ENCODE measurements around the gene CCR6. TPM values are rescaled to one million over a fixed set of nuclear protein-coding genes. Genes with fewer than 3 reads are reported as not detected.

Gene CCR6
- total and polyA plus RNA-seq, 2 experiments from 2014 or later = not detected

DNA sequence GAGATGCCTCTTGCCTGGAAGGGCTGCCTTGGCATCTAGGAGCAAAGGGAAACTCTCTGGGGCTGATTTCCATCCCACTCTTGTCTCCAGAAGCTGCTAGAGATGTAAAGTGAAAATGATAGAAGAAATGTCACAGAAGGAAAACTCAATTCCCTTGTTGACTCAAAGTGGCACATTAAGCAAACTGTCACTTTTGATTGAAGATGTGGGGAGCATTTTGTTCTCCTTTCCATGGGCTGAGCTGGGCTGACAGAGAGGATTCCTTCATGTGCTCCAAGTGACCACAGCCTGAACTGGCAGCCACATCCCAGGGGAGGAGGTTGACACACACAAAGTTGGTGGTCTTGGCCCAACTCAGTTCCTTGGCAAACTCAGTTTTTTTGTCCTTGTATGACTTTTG lies 25.1 kb downstream of the CCR6 start:
- no peaks in the 10 kb centered on the region for H3K27me3 ChIP-seq (replicated peaks; ENCODE audit: insufficient read depth)
- no peaks in the 10 kb centered on the region for H3K36me3 ChIP-seq (ENCODE audit: low read depth)
- H3K79me2 ChIP-seq (ENCODE audit: insufficient read depth) = no peaks in the 10 kb centered on the region
- in situ Hi-C loops (cut with MboI) = no loop called here
- no peaks in the 10 kb centered on the region for H3K4me1 ChIP-seq (ENCODE audit: insufficient read depth)
- no peak for DNase-seq
- H3K27ac ChIP-seq = no peak overlapping the region
- no peak overlapping the region for H3K4me2 ChIP-seq (ENCODE audit: unreplicated experiment)
- no peaks in the 10 kb centered on the region for H3K9me3 ChIP-seq (ENCODE audit: low read depth)
- no peaks in the 10 kb centered on the region for H4K20me1 ChIP-seq (ENCODE audit: insufficient read depth)
- H2AFZ ChIP-seq = no peak overlapping the region
- no peaks in the 10 kb centered on the region for H3K9me2 ChIP-seq (ENCODE audit: insufficient read depth)
- no peak for TF ChIP-seq EZH2 (IDR thresholded peaks at IDR 0.05; ENCODE audit: insufficient read depth, poor library complexity, severe bottlenecking)
- TF ChIP-seq EZH2phosphoT487 (IDR thresholded peaks at IDR 0.05; ENCODE audit: insufficient read depth, low read depth) = no peak
- no peak overlapping the region for H3K4me3 ChIP-seq
- no peaks in the 10 kb centered on the region for H3F3A ChIP-seq (ENCODE audit: insufficient read depth)
- no peak overlapping the region for H3K9ac ChIP-seq

DNA sequence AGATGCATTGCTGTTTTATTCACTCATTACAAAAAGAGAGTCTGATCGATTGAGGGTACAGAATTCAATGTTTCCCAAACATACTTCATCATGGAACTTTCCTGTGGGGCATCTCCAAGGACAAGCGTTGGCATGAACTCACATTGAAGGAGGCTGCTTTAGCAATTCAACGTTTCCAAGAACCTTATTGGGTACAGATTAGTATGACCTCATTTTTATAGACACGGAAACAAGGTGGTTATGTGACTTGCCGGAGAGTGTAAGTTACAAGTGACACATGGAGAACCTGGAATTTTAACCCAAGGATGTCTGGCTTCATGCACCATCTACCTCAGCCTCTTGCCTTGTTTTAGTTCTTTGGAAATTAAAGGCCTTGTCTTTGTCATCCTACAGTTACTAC lies 26.1 kb downstream of the CCR6 start:
- Histone ChIP-seq H2AFZ (no peak overlapping the region), H3K4me3 (no peak overlapping the region), H3K4me2 (ENCODE audit: unreplicated experiment) (no peak overlapping the region), H3K79me2 (ENCODE audit: insufficient read depth) (no peaks in the 10 kb centered on the region), H3K4me1 (ENCODE audit: insufficient read depth) (no peaks in the 10 kb centered on the region), H4K20me1 (ENCODE audit: insufficient read depth) (no peaks in the 10 kb centered on the region), H3F3A (ENCODE audit: insufficient read depth) (no peaks in the 10 kb centered on the region), H3K9ac (no peak overlapping the region), H3K9me3 (ENCODE audit: low read depth) (no peaks in the 10 kb centered on the region), H3K27ac (no peak overlapping the region), H3K36me3 (ENCODE audit: low read depth) (no peaks in the 10 kb centered on the region), H3K27me3 (replicated peaks; ENCODE audit: insufficient read depth) (no peaks in the 10 kb centered on the region), H3K9me2 (ENCODE audit: insufficient read depth) (no peaks in the 10 kb centered on the region)
- DNase-seq = no peak
- TF ChIP-seq EZH2 (IDR thresholded peaks at IDR 0.05; ENCODE audit: insufficient read depth, poor library complexity, severe bottlenecking) (no peak), EZH2phosphoT487 (IDR thresholded peaks at IDR 0.05; ENCODE audit: insufficient read depth, low read depth) (no peak)
- in situ Hi-C loops (cut with MboI) = no loop called here
- 19 to 23% methylated on average over 5 of the region's 5 CpGs for WGBS, 2 experiments (ENCODE audit: low coverage in 1 of 2, low lambda C conversion rate in 2 of 2, missing lambda C conversion rate in 2 of 2)

DNA sequence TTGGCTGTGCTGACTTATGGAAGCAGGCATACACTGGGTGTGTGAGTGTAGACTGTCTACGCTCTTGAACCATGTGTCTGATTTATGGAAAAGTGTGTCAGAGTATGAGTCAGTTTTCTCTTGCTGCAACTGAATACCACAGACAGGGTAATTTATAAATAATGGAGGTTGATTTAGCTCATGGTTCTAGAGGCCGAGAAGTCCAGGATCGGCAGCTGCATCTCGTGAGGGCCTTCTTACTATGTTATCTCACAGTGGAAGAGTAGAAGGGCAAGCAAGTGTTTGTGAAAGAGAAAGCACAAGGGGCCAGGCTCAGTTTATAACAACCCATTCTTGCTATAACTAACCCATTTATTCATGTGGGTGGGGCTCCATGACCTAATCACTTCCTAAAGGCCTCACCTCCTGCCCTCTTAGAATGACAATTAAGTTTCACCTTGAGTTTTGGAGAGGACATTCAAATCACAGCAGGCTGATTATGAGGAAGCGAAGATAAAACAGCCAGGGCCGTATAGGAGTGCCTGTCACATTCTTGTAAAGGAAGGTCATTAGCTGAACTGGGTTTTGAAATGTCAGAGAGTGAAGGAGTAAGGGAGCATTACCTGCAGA lies 28.1 kb downstream of the CCR6 start:
- in situ Hi-C loops (cut with MboI) = no loop called here
- Histone ChIP-seq H3K36me3 (ENCODE audit: low read depth) (no peaks in the 10 kb centered on the region), H3F3A (ENCODE audit: insufficient read depth) (no peaks in the 10 kb centered on the region), H4K20me1 (ENCODE audit: insufficient read depth) (no peaks in the 10 kb centered on the region), H3K27me3 (replicated peaks; ENCODE audit: insufficient read depth) (no peaks in the 10 kb centered on the region), H2AFZ (no peak overlapping the region), H3K9ac (no peak overlapping the region), H3K9me3 (ENCODE audit: low read depth) (no peaks in the 10 kb centered on the region), H3K27ac (no peak overlapping the region), H3K9me2 (ENCODE audit: insufficient read depth) (no peaks in the 10 kb centered on the region), H3K79me2 (ENCODE audit: insufficient read depth) (no peaks in the 10 kb centered on the region), H3K4me3 (no peak overlapping the region), H3K4me2 (ENCODE audit: unreplicated experiment) (no peak overlapping the region), H3K4me1 (ENCODE audit: insufficient read depth) (no peaks in the 10 kb centered on the region)
- WGBS, 2 experiments (ENCODE audit: low coverage in 1 of 2, low lambda C conversion rate in 2 of 2, missing lambda C conversion rate in 2 of 2) = 42 to 49% methylated on average over 6 of the region's 6 CpGs
- TF ChIP-seq EZH2phosphoT487 (IDR thresholded peaks at IDR 0.05; ENCODE audit: insufficient read depth, low read depth) (no peak), EZH2 (IDR thresholded peaks at IDR 0.05; ENCODE audit: insufficient read depth, poor library complexity, severe bottlenecking) (no peak)
- DNase-seq = no peak

DNA sequence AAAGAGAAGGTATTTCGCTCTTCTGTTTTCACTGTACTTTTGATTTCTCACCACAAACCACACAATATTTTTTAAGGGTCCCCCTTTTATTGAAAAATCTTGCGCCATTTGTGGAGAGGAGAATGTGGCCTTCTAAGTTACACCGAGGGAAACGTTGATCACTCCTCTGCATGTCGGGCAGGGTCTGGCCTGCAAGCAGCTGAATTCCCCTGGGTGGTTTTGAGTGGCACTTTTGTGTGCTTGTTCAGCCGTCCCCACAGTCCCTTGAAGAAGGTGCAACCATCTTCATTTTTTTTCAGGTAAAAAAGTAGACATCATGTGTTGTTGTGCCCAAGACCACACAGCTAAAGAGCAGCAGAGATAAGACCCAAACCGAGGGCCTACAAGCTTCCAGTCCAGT lies 28.8 kb downstream of the CCR6 start:
- H3F3A ChIP-seq (ENCODE audit: insufficient read depth) = no peaks in the 10 kb centered on the region
- no peaks in the 10 kb centered on the region for H3K36me3 ChIP-seq (ENCODE audit: low read depth)
- H3K27ac ChIP-seq = no peak overlapping the region
- in situ Hi-C loops (cut with MboI) = no loop called here
- H4K20me1 ChIP-seq (ENCODE audit: insufficient read depth) = no peaks in the 10 kb centered on the region
- no peak overlapping the region for H3K9ac ChIP-seq
- H3K4me3 ChIP-seq = no peak overlapping the region
- no peaks in the 10 kb centered on the region for H3K9me2 ChIP-seq (ENCODE audit: insufficient read depth)
- H3K27me3 ChIP-seq (replicated peaks; ENCODE audit: insufficient read depth) = no peaks in the 10 kb centered on the region
- TF ChIP-seq EZH2phosphoT487 (IDR thresholded peaks at IDR 0.05; ENCODE audit: insufficient read depth, low read depth) = no peak
- TF ChIP-seq EZH2 (IDR thresholded peaks at IDR 0.05; ENCODE audit: insufficient read depth, poor library complexity, severe bottlenecking) = no peak
- no peaks in the 10 kb centered on the region for H3K9me3 ChIP-seq (ENCODE audit: low read depth)
- H3K4me1 ChIP-seq (ENCODE audit: insufficient read depth) = no peaks in the 10 kb centered on the region
- WGBS, 2 experiments (ENCODE audit: low coverage in 1 of 2, low lambda C conversion rate in 2 of 2, missing lambda C conversion rate in 2 of 2) = 33 to 34% methylated on average over 7 of the region's 7 CpGs
- H2AFZ ChIP-seq = no peak overlapping the region
- no peak for DNase-seq
- H3K4me2 ChIP-seq (ENCODE audit: unreplicated experiment) = no peak overlapping the region
- H3K79me2 ChIP-seq (ENCODE audit: insufficient read depth) = no peaks in the 10 kb centered on the region

DNA sequence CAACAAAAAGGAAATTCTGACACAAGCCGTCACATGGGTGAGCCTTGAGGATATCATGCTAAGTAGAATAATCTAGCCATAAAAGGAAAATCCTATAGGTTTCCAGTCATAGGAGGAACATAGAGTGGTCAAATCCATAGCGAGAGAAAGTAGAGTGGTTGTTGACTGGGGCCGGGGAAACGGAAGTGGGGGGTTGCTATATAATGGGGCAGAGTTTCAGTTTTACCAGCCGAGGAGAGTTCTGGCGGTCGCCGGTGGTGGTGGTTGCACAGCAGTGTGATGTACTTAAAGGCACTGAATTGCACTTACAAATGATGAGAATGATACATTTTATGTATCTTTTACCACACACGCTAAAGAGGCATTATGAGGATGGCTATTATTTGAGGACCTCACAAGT lies 30.0 kb downstream of the CCR6 start:
- in situ Hi-C loops (cut with MboI) = no loop called here
- Histone ChIP-seq H2AFZ (no peak overlapping the region), H3F3A (ENCODE audit: insufficient read depth) (no peaks in the 10 kb centered on the region), H4K20me1 (ENCODE audit: insufficient read depth) (no peaks in the 10 kb centered on the region), H3K27me3 (replicated peaks; ENCODE audit: insufficient read depth) (no peaks in the 10 kb centered on the region), H3K27ac (no peak overlapping the region), H3K4me2 (ENCODE audit: unreplicated experiment) (no peak overlapping the region), H3K4me1 (ENCODE audit: insufficient read depth) (no peaks in the 10 kb centered on the region), H3K9me3 (ENCODE audit: low read depth) (no peaks in the 10 kb centered on the region), H3K36me3 (ENCODE audit: low read depth) (no peaks in the 10 kb centered on the region), H3K79me2 (ENCODE audit: insufficient read depth) (no peaks in the 10 kb centered on the region), H3K9me2 (ENCODE audit: insufficient read depth) (no peaks in the 10 kb centered on the region), H3K4me3 (no peak overlapping the region), H3K9ac (no peak overlapping the region)
- TF ChIP-seq EZH2phosphoT487 (IDR thresholded peaks at IDR 0.05; ENCODE audit: insufficient read depth, low read depth) = no peak
- TF ChIP-seq EZH2 (IDR thresholded peaks at IDR 0.05; ENCODE audit: insufficient read depth, poor library complexity, severe bottlenecking) = no peak
- no peak for DNase-seq
- WGBS, 2 experiments (ENCODE audit: low coverage in 1 of 2, low lambda C conversion rate in 2 of 2, missing lambda C conversion rate in 2 of 2) = 62 to 68% methylated on average over 9 of the region's 9 CpGs

Data from GM23248 (cell line).